Esophagus muscularis mucosa (tissue), 3 donors: ENCODE measurements around the gene GRM4.

ENCODE experiments used
- EP300 ChIP-seq: sonication (generic); formaldehyde crosslinking; IDR thresholded peaks from one replicate; pipeline ENCODE4 v1.6.1; 2017; ENCODE audit warnings: antibody characterized with exemption
- TF ChIP-seq, protein P1 (sequence below), 3 experiments: fragments of 200-600 bp in 2 of 3; fragments of 450-650 bp in 1 of 3; sonication (generic) in 2 of 3; IDR thresholded peaks; one replicate each; pipeline ENCODE4 v1.5.1; 2017 to 2019; ENCODE audit warnings: antibody characterized with exemption in 3 of 3, mild to moderate bottlenecking in 2 of 3, moderate library complexity in 1 of 3

DNA sequence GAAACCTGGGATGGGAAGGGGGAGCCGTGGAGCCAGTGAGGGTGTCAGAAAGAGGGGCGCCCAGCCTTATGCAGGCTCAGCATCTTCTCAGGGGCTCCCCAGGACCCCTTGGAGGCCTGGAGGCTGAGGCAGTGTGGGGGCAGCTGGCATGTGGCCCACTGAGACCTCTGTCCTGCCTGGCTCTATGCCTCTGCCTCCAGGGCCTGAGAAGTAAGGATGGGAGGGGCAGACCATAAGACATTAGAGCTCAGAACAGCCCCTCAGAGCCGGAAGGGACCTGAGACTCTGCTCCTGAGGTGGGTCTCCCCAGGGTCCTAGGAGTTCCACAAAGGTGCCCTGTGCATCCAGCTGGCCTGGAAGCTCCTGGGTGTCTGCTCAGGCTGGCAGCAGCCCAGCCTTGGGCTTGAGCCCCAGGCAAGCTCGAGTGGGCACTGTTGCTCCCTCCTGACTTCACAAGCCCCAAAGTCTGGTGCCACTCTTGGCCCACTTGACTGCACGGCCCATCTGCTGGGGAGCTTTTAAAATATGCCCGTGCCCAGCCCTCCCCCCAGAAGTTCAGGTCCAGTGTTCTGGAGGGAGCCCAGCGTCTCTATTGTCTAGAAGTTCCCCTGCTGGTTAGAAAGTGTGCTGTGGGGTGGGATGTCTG is 126.8 kb downstream of the GRM4 start:
- TF ChIP-seq, protein P1, sequence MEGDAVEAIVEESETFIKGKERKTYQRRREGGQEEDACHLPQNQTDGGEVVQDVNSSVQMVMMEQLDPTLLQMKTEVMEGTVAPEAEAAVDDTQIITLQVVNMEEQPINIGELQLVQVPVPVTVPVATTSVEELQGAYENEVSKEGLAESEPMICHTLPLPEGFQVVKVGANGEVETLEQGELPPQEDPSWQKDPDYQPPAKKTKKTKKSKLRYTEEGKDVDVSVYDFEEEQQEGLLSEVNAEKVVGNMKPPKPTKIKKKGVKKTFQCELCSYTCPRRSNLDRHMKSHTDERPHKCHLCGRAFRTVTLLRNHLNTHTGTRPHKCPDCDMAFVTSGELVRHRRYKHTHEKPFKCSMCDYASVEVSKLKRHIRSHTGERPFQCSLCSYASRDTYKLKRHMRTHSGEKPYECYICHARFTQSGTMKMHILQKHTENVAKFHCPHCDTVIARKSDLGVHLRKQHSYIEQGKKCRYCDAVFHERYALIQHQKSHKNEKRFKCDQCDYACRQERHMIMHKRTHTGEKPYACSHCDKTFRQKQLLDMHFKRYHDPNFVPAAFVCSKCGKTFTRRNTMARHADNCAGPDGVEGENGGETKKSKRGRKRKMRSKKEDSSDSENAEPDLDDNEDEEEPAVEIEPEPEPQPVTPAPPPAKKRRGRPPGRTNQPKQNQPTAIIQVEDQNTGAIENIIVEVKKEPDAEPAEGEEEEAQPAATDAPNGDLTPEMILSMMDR (IDR thresholded peaks at IDR 0.05), result no peak
- no peak for TF ChIP-seq EP300
